ENCODE data around the gene TEX9. TPM values are rescaled to one million over a fixed set of nuclear protein-coding genes. Genes with fewer than 3 reads are reported as not detected.

Gene TEX9
- total RNA-seq, 1 experiment from 2014 or later, result 8.4 TPM

- Histone ChIP-seq H3K4me2 (ENCODE audit: insufficient read depth, insufficient read length, low read length) (no peak overlapping the region), H4K8ac (replicated peaks; ENCODE audit: insufficient read length, low read depth, low read length) (no peak overlapping the region), H3K4me1 (ENCODE audit: insufficient read depth, low read length) (no peaks in the 10 kb centered on the region), H3K9ac (ENCODE audit: extremely low read depth, insufficient read length, low read length) (no peak overlapping the region), H3K23ac (ENCODE audit: insufficient read length, low read depth, low read length) (no peak overlapping the region), H3K23me2 (ENCODE audit: insufficient read length, low read depth, low read length, poor library complexity, severe bottlenecking) (no peaks in the 10 kb centered on the region), H3K27ac (ENCODE audit: insufficient read length, low read depth, low read length) (no peak overlapping the region), H2BK12ac (ENCODE audit: insufficient read length, low read depth, low read length) (no peak overlapping the region), H2BK120ac (ENCODE audit: low read depth, low read length, poor library complexity, severe bottlenecking) (no peak overlapping the region), H4K20me1 (ENCODE audit: control insufficient read depth, insufficient read depth, insufficient read length) (no peaks in the 10 kb centered on the region), H4K5ac (ENCODE audit: insufficient read length, low read depth, low read length) (no peak overlapping the region), H3T11ph (ENCODE audit: low read length) (no peak overlapping the region), H3K79me2 (ENCODE audit: insufficient read depth, low read length) (no peaks in the 10 kb centered on the region), H2BK20ac (ENCODE audit: low read depth, low read length, poor library complexity, severe bottlenecking) (no peak overlapping the region), H3K4ac (ENCODE audit: low read depth, low read length) (no peak overlapping the region), H2BK15ac (ENCODE audit: low read depth, low read length) (no peak overlapping the region), H2AK5ac (ENCODE audit: insufficient read length, low read length) (no peak overlapping the region), H2AFZ (ENCODE audit: low read length) (no peak overlapping the region), H2BK5ac (ENCODE audit: insufficient read length, low read length) (no peak overlapping the region), H3K9me3 (ENCODE audit: control insufficient read depth, low read depth, low read length) (no peaks in the 10 kb centered on the region), H3K56ac (ENCODE audit: insufficient read length, low read depth, low read length) (no peak overlapping the region), H4K91ac (ENCODE audit: insufficient read length, low read depth, low read length) (no peak overlapping the region), H3K27me3 (ENCODE audit: insufficient read depth, low read length) (no peaks in the 10 kb centered on the region), H3K79me1 (ENCODE audit: insufficient read depth, low read depth, low read length, poor library complexity, severe bottlenecking) (no peaks in the 10 kb centered on the region), H3K14ac (ENCODE audit: insufficient read depth, low read length) (no peak overlapping the region), H3K18ac (ENCODE audit: insufficient read length, low read depth, low read length) (no peak overlapping the region)
- no peaks in the 10 kb centered on the region for H3K36me3 Mint-ChIP-seq (ENCODE audit: insufficient read depth in 1 of 3, low read depth in 3 of 3)
- no CpG with 5 or more reads among the region's 2 CpGs for WGBS (ENCODE audit: extremely low coverage, insufficient read length, low lambda C conversion rate)
- no peak for DNase-seq
- H3K9me3 Mint-ChIP-seq, result no peaks in the 10 kb centered on the region; a peak in 2 of 5 replicates
- no peak for TF ChIP-seq CTCF (conservative IDR thresholded peaks at IDR 0.05)
- H3K27me3 Mint-ChIP-seq (ENCODE audit: low read depth), result no peaks in the 10 kb centered on the region; the same call in 1 of the 2 replicates
- no peak overlapping the region for H3K27ac Mint-ChIP-seq
- peaks cover 8 to 9% of the 10 kb centered on the region in 2 experiments for H3K4me1 Mint-ChIP-seq
- H3K4me3 Mint-ChIP-seq, result no peak overlapping the region
Measured at GRCh38 chr15:56344336-56344735, 20.9 kb upstream of the TEX9 start.
